NB4 (cell line): ENCODE results near the gene BCKDHB.
A peak's percentile ranks its signal among the peaks of the same experiment; 100 is the strongest.

Source experiments
- DNase-seq: peaks from one replicate; pipeline ENCODE4 v3.0.0; 2010; ENCODE audit warnings: low read depth
- H3K4me3 ChIP-seq: one replicate; pipeline ENCODE4 v1.5.1; 2011; ENCODE audit warnings: mild to moderate bottlenecking, low read depth, low read length, moderate library complexity
- MYC ChIP-seq: IDR thresholded peaks from 2 replicates; pipeline ENCODE4 v1.6.1; 2011; ENCODE audit warnings: low read depth, low read length
- POLR2A ChIP-seq: IDR thresholded peaks from 2 replicates; pipeline ENCODE4 v1.6.1; 2011; ENCODE audit warnings: mild to moderate bottlenecking; ENCODE audit not compliant: insufficient read length; ENCODE audit errors: extremely low read depth
- TF ChIP-seq, protein P1 (sequence below): IDR thresholded peaks from one replicate; pipeline ENCODE4 v1.5.1; 2012; ENCODE audit warnings: low read depth, low read length
- TF ChIP-seq, protein P2 (sequence below): IDR thresholded peaks from 2 replicates; pipeline ENCODE4 v1.6.1; 2011; ENCODE audit warnings: low read depth, low read length

Gene BCKDHB

DNA sequence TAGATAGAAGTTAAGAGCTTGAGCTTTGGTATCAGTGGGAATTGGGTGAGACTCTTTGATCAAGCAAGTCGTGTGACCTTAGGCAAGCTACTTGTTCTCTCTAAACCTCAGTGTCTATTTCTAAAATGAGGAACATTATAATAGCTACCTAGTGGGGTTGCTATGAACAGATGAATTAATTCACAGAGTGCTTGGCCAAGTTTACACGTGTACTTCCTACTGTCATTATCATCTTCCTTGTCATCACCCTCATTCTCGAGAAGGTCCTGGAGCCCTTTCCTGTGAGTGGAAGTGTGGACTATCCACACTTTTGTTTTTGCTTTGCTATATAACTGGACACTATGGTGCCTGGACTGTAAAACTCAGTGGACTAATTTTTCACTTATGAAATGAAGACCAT, 64.0 kb downstream of the BCKDHB start:
- TF ChIP-seq POLR2A (no peak), MYC (no peak)
- TF ChIP-seq, protein P1, sequence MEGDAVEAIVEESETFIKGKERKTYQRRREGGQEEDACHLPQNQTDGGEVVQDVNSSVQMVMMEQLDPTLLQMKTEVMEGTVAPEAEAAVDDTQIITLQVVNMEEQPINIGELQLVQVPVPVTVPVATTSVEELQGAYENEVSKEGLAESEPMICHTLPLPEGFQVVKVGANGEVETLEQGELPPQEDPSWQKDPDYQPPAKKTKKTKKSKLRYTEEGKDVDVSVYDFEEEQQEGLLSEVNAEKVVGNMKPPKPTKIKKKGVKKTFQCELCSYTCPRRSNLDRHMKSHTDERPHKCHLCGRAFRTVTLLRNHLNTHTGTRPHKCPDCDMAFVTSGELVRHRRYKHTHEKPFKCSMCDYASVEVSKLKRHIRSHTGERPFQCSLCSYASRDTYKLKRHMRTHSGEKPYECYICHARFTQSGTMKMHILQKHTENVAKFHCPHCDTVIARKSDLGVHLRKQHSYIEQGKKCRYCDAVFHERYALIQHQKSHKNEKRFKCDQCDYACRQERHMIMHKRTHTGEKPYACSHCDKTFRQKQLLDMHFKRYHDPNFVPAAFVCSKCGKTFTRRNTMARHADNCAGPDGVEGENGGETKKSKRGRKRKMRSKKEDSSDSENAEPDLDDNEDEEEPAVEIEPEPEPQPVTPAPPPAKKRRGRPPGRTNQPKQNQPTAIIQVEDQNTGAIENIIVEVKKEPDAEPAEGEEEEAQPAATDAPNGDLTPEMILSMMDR, result no peak
- TF ChIP-seq, protein P2, sequence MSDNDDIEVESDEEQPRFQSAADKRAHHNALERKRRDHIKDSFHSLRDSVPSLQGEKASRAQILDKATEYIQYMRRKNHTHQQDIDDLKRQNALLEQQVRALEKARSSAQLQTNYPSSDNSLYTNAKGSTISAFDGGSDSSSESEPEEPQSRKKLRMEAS, result no peak
- no peak for DNase-seq
- no peak overlapping the region for H3K4me3 ChIP-seq

DNA sequence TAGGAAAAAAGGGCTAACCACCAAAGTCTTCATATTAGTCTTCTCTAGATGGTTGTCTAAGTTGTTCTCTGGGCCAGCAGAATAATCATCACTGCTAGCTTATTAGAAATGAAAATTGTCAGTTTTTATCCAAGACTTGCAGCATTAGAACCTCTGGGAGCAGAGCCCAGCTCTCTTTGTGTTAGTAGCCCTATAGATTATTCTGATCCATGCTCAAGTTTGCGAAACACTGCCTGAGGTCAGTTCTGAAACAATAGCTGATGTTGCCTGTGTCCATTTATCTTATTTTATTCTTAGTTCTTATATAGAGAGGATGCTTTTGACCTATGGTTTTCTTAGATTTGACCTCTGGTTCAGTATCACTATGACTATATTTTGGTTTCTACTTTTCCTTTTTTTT, 66.9 kb downstream of the BCKDHB start:
- H3K4me3 ChIP-seq, result no peak overlapping the region
- TF ChIP-seq MYC, result no peak
- TF ChIP-seq, protein P1, result no peak
- TF ChIP-seq, protein P2, result no peak
- TF ChIP-seq POLR2A, result no peak
- no peak for DNase-seq

DNA sequence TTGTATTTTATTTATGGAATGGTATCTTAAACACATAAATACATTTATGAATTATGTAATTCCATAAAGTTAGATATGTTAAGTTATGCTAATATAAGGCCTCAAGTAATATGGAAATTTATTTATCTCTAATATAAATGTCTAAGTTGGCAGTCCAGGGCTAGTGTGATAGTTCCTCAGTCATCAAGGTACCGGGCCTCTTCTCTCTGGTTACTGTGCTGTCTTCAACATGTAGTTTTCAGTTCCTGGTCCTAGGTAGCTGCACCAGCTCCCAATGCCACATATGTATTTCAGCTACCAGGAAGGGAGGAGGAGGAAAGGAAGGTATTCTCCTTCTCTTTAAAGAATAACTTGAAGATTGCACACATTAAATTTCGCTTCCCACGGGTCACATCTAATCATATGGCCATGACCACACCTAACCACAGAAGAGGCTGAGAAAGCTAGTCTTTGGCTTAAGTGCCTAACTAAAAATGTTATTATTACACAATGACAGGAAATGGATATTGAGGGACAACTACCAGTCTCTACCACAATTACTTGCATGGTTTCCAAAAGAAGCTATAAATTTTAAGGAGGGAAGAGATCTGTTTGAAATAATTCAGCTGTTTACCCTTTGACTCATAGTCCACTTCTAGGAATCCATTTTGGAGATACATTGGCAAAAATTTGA, 68.6 kb downstream of the BCKDHB start:
- no peak overlapping the region for H3K4me3 ChIP-seq
- TF ChIP-seq MYC, result no peak
- TF ChIP-seq, protein P1, result no peak
- TF ChIP-seq, protein P2, result no peak
- TF ChIP-seq POLR2A, result no peak
- DNase-seq, result peak; percentile 86

DNA sequence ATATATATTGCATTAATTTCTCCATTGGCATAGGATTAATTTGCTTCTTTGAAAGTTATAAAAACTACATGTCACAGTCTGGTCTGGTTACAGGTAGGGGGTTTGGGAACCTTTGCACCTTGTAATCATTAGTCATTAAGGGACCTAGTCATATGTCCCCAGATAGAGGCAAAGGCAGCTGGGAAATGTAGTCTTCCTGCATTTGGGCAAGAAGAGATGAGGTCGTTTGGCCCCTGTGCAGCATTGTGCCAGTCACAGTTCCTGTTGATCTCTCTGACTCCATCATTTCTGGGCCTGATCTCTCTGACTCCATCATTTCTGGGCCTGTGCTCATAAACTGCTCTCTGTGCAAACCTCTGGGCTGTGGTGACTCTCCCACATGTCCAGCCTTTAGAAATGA, 73.2 kb downstream of the BCKDHB start:
- H3K4me3 ChIP-seq, result no peak overlapping the region
- DNase-seq, result no peak

DNA sequence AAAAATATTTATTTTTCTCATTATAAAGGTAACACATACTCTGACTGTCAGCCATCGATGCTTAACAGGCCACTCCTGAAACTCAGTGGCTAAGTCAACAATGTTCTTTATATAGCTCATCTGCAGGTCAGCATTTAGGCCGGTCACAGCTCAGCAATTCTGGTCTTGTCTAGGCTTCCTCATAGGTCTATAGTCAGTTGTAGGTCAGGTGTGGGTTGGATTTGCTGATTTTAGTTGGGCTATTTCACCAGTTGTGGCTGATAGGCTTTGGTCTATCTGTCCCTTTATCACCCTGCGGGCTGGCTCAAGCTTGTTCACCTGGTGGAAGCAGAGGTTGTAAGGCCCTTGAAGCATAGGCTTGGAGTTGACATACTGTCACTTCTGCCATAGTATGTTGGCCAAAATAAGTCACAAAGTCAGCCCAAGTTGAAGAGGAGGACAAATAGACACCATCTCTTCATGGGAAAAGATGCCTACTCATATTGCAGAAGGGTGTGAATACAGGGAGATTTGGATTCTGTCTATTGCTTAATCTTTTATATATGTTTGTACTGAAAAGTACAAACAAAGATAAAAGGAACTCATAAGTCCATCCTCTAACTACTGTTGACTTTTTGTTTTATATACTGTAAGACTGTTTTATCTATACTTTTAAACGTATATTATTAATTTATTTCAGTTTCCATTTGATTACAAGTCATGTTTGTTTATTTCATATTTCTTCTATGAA, 75.0 kb downstream of the BCKDHB start:
- TF ChIP-seq POLR2A (no peak), MYC (no peak)
- TF ChIP-seq, protein P2, result no peak
- TF ChIP-seq, protein P1, result no peak
- no peak for DNase-seq
- H3K4me3 ChIP-seq, result no peak overlapping the region

More for the DNA sequence above, 73.2 kb downstream of the BCKDHB start:
- TF ChIP-seq, protein P2, result no peak
- no peak for TF ChIP-seq MYC
- TF ChIP-seq POLR2A, result no peak
- TF ChIP-seq, protein P1, result no peak
